Measurements from ENCODE around the gene WDR36.

The WDR36 gene

DNA sequence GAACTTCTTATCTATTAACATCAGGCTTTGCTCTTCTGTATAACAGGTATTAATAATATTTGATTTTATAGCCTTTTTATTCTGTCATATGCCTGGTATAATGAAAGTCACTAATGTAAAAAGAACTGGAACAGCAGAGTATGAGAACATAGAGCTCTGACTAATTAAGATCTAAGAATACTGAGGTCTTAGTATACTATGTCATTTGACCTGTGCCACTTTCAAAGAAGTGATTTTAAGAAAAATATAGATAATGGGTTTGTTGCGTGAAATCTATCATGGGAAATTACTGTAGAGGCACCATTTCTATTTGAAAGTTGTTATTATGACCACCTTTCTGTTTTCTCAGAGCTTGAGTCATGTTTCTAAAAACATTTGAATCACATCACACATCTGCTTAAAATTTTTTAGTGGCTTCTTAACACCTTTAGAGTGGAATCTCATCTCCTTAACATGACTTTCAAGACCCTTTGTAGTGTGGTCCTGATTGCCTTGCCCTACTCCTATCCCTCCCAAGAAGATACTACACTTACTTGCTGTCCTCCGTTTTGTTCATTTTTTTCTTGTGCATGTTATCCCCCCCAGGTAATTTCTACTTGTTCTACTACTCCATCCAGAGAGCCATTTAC, 14.3 kb downstream of the WDR36 start:
- no peak for DNase-seq (ENCODE audit: low spot score)

DNA sequence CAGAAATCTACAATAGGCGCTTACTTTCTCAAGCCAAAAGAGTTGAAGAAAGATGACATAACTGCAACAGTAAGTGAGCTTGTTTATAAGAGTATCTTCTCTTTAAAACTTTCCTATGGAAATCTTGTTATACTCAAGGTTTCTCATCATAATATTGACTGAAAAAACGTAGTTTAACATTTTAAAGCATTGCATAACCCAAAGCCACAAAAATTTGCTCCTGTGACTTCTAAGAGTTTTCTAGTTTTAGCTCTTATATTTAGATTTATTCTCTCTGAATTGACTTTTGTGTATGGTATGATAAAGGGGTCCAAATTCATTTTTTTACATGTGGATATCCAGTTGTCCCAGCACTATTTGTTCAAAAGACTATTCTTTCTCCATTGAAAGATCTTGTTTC, 15.2 kb downstream of the WDR36 start:
- DNase-seq (ENCODE audit: low spot score): no peak

DNA sequence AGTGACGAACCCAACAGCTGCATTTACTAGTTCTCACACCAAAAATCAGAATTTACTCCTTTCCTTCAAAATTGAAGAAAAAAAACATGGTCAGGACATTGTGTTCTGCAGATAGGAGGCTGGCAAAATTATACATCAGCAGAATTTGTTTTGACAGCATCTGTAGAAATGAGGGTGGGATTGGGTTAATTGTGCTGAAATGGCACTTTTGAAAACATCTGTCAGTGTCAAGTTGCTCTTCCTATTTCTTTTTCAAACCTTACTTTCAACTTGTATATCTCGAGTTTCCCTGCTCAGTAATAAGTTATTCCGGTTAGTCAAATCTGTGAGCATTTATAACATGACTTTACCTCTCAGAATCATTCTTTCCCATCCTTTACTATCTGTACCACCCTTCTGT, 19.8 kb downstream of the WDR36 start:
- no peak for DNase-seq (ENCODE audit: low spot score)

DNA sequence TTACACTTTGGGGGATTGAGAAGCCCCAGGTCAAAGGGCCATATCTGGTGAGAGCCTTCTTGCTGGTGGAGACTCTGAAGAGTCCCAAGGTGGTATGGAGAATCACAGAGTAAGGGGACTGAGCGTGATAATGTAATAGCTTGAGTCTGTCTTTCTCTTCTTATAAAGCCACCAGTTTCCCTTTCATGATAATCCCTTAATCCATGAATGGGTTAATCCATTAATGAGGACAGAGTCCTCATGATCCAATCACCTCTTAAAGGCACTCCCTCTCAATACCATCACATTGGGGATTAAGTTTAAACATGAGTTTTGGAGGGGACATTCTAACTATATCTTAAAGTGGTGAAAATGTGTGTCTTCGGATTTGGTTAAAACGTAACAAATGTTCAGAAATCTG, 21.5 kb downstream of the WDR36 start:
- no peak for DNase-seq (ENCODE audit: low spot score)

DNA sequence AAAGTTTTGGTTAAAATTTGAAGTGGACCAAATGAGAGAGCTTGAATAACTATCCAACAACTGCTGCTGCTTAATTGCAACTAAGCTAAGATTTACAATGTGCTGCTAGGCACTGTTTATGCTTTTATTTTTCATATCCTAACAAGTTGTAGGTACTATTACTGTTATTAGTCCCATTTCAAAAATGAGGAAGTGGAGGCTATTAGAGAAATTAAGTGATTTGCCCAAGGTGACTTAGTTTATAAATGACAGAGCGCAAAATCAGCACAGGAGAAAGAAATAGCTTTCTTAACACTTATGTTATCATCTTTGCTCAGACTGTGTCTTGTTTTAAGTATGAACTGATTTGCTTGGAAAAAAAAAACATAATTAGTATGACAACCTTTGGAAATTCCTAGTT, 23.1 kb downstream of the WDR36 start:
- no peak for DNase-seq (ENCODE audit: low spot score)

DNA sequence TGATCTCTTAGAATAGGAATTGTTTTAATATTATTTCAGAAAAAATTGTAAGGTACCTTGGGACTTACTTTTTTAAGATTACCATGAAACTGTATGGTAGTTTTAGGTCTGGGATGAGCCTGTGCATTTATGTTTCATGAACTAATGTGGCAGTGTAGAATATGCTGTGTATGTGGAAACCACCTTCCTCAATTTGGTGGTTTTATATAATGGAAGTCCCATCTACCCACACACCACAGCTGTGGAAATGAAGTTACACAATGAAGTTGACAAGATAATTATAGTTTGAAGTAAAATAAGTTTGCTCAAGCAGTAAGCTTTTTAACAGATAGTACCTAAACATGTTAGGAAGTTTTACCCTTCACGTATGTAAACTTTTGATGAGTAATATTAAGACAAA, 24.4 kb downstream of the WDR36 start:
- no peak for DNase-seq (ENCODE audit: low spot score)

DNA sequence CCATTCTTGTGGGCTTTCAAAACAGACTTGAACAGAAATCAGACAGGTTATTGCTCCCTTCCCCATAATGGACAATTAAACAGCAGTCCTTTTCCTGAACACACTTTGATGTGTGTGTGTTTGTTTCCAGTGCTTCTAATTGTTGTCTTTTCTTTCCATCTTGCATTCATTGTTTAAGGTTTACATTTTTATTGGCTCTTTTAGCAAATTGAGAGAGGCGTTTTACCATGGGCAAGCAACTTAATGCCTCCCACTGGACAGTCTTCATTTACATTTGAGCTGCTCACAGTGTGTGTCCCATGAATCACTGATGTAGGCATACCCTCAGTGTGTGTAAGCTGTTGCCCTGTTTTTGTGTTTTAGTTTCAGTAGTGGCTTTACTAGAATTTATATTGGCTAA, 25.0 kb downstream of the WDR36 start:
- no peak for DNase-seq (ENCODE audit: low spot score)

DNA sequence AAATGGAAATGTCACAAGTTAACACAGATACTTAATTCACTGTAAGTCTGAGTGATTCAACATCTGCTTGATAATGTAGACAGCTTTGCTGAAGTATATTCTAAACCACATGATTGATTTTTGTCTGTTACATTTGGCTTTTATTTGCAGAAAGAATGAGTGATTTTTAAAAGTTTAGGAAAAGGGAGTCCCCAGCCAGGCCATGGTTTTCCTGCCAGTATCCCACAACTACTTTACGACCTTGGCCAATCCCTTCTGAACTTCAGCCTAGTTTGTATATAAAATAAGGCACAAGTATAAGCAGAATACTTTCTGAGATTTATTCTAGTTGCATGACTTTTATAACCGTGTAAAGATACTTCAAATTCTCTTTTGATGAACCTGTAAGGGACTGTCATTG, 27.1 kb downstream of the WDR36 start:
- no peak for DNase-seq (ENCODE audit: low spot score)

DNA sequence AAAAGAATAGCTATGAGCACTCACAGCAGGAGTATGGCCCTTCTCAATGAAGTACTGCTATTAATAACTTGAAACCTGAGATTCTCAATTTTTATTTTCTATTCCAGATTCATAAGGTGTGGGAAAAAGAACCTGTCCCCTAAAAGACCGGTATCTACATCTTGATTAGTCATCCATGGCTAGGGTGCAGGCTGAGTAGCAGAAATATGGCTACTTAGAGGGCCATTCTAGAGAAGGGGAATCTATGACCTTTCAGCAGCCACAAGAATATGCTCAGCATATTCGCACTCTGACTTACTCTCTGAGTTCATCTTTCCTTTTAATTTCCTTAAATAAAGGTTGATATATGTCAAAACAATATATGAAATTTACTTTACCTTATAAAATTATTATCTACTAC, 27.7 kb downstream of the WDR36 start:
- DNase-seq (ENCODE audit: low spot score): no peak

DNA sequence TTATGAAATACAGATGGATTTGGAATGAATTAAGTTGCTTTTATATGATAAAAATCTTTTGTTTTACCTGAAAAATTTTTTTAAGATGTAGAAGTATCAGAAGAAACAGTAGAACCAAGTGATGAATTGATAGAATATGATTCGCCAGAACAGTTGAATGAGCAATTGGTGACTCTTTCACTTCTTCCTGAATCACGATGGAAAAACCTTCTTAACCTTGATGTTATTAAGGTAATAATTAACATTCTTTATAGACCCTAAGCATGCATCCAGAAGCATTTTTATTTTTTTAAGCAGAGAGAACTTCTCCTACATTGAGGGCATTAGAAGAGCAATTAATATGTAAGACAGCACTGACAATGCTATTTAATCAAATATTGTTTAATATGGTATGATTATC, 28.8 kb downstream of the WDR36 start:
- no peak for DNase-seq (ENCODE audit: low spot score)

DNA sequence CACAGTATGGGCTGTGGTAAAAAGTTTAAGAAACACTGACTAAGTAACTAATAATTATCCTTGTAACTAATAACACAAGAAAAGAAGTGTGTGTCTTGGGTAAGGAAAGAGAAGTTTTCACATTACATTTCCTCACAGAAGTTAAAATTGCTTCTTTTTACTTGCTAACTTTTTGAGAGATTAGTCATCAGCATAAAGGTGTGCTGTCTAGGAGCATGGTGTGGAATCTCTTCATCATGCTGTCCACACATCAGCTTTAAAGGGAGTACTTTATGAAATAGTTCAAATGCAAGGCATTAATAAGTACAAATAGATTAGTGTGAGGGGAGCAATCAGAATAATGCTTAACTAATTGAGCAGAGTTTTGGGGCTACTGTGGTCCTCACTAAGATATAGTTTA, 29.8 kb downstream of the WDR36 start:
- DNase-seq (ENCODE audit: low spot score): no peak

DNA sequence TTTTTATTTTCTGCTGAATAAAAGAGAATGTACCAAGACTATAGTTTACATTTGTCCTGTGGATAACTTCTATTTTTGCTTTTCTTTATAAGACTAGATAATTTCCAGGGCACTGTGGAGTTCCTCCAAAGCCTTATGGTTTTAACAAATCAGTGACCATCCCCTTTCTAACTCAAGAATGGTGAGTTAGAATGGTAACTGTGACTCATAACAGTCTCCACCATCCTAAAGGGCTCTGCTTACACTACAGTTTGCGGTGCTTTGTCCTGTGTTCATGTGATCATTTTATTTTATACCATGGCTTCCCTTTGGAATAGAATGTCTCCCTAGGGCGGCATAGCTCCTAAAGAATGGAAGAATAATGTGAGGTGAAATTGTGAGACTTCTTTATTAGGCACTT, 30.2 kb downstream of the WDR36 start:
- DNase-seq (ENCODE audit: low spot score): peak; percentile 12

DNA sequence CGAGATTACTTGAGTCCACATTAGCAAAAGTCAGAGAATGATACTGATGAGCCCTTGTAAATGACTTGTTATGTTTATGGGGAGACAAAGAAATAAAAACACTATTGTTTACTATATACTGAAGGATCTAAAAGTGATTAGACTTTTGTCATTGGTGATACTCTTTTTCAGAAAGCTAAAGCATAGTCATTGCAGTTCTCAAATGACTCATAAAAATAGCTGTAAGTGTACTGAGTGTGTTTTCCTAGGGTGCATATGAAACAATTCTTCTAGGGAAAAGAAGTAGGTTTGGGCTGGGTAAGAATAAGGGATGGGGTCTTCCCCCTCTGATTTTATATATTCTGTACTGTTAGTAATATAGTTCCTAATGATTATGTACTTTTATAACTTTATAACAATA, 32.6 kb downstream of the WDR36 start:
- DNase-seq (ENCODE audit: low spot score): peak; percentile 10

DNA sequence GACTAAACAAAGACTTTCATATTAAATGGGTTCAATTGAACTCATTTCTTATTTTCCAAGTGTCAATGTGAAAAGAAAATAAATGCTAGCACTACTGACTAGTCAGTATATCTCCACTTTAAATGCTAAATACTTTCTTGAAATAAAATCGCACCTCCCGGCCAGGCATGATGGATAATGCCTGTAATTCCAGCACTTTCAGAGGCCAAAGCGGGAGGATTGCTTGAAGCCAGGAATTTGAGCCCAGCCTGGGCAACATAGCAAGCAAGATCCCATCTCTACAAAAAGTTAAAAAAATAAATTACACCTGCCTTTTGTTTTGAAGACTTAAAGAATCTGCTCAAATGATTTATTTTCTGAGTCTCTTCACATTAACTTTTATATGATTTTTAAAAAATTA, 34.7 kb downstream of the WDR36 start:
- DNase-seq (ENCODE audit: low spot score): no peak

DNA sequence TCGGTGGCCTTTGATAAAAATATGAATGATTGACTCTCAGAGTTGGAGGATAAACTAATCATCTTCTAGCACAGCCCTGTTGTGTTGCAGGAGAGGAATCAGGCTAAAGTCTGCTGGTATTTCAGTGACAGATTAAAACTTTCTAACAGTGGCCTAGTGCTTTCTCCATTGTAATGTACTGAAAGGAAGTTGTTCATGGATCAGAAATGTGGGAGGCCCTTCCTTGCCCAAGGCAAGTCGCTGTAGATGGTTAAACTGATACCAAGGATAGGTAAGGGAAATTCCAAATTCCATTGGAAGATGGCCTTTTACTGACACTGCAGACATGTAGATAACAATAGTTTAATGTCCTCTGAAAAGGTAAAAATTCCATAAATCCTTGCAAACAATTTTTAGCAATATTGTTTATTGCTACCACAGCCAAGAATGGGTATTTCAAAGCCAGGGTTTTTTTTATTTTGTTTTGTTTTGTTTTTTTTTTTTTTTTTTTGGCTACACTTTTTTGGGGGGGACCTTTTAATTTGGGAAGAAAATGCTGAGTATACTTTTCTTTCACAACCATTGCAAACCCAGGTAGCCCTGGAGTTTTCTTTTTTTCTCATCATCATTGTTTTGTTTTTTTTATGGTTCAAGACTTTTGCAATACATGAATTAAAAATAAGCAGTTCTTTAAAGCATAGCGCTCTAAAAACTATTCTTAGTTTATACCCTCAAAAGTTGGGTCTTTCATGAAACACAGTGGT, 35.5 kb downstream of the WDR36 start:
- DNase-seq (ENCODE audit: low spot score): no peak

DNA sequence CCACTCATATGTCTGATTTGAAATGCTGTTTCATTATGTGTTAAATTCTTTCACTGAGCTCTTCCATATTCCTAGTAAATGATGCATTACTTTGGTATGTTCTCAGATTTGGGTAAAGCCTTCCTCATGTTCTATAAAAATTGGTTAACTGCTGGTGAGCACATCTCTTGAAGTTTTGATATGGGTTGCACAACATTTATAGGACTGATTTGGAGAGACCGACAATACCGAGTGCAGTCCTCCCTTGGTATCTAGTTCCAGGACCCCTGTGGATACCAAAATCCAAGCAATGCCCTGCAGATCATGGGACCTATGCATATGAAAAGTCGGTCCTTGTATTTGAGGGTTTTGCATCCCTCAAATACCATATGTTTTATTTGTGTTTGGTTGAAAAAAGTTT, 37.8 kb downstream of the WDR36 start:
- DNase-seq (ENCODE audit: low spot score): no peak

DNA sequence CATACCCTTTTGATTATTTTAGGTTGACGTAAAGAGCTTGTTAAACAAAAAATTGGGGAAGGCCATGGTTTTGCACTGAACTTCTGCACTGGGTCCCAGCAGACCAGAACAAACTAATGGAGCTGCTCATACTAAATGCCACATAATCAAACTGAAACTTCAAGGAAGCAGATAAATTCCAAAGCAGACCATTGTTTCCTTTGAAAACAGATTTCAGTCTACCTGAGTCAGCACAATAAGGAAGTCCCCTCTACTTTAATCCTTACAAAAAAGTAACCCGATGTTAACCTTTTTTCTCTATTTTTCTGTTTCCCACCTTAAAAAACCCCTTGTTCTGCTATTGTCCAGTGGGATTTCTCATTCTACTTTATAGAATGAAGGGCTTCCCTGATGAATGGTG, 39.2 kb downstream of the WDR36 start:
- DNase-seq (ENCODE audit: low spot score): no peak

DNA sequence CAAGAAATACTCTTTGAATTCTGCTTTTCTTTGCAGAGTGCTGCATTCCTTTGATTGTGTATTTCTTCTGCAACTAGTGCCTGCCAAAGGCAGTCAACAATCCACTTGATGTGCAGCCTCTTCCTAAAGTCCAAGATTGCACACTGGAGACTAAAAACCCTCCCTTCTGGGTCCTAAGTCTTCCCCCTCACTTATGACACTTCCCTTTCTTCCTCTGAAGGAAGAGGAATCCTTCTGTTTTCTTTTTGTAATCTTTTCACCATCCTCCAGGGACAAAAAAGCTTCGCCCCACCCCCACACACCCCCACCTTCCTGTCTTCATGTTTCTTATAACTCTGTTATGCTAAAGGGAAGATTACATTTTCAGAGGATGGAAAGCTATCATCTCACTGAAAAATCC, 39.9 kb downstream of the WDR36 start:
- DNase-seq (ENCODE audit: low spot score): no peak

DNA sequence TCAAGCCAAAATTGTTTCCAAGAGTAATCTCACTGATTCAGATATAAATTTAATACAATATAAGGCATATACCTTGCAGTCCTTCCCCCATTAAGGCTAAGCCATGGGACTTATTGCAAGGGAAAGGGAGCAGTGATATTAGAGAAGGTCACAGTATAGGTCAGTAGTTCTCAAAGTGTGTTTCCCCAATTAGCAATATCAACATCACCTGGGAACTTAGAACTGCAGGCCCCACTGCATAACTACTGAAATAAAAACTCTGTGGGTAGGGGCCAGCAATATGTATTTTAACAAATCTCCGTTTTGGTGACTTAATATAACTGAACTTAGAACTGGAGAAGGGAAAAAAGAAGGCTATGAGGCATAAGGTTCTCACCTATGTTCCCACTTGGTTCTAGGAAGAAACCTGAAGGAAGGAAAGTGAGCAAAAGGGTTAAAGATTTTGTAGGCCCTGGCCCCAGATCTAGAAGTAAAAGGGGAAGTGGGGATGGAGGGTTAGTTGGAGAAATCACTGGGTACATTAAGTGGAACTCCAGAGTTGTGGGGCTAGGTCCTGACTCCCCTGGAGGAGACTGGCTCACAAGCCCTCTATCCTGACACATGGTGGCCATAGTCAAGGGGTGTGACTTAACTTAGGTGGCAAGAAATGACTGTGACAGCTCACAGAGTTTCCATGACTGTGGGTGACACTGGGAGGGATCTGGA, 40.7 kb downstream of the WDR36 start:
- DNase-seq (ENCODE audit: low spot score): no peak

DNA sequence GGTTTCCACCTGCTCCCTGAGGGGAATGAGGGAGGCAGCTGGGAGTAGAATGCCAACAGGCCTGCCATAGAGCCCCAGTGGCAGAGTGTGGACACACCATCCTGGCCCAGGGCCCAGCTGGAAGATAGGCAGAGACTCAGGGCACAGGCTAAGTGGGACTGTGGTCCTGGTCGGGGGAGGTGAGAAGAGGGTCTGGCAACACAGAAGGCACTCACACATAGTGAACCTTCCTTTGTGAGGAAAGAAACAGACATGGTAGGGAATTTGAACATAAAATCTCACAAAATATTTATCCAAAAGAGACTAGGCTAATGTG, 41.2 kb downstream of the WDR36 start:
- DNase-seq (ENCODE audit: low spot score): no peak

DNA sequence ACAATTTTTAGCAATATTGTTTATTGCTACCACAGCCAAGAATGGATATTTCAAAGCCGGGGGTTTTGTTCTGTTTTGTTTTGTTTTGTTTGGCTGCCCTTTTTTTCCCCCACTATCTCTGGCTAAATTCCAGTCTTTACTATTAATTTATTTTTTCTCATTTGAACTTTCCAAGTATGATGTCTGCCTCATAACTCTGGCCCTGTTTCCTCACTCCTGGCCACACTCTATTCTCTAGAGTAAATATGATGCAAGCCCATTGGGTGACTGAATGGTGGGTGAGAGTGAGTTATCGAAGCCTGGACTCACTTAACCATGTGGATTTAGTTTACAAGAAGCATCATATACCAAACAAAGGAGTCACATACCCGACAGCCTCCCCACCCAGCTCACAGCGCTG, 41.9 kb downstream of the WDR36 start:
- DNase-seq (ENCODE audit: low spot score): no peak

DNA sequence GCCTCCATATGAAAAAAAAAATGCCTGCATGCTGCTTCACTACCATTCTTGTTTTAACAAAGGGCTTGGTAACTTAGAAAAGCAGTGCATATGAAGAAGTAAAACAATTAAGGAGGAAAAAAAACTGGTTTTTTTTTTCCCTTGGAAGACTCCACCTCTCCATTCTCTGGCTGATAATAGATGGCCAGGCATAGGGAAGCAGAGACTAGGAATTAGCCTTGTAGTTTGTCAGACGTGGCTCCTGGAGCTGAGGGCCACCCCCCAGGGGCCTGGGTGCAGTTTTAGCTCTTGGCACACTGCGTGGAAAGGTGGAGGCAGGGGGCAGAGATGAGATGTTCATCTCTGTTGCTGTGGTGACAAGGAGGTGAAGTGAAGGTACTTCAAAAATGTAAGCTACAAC, 42.7 kb downstream of the WDR36 start:
- DNase-seq (ENCODE audit: low spot score): no peak

DNA sequence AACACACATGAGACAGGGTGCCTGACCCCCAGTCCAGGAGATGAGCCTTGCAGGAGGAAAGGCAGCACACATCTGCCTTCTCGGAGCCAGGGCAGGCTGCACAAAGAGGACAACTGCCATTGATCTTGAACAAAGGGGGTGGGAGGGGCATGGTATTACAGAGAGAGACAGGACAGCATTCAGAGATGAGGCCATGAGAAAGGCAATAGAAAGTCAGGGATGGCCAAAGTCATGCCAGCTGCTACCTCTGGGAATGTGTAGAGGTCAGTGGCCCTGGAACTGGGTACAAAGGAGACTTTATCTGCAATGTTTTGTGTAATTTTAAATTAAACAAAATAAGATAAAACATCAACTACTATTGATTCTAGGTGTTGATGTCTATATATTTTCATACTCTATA, 43.2 kb downstream of the WDR36 start:
- no peak for DNase-seq (ENCODE audit: low spot score)

DNA sequence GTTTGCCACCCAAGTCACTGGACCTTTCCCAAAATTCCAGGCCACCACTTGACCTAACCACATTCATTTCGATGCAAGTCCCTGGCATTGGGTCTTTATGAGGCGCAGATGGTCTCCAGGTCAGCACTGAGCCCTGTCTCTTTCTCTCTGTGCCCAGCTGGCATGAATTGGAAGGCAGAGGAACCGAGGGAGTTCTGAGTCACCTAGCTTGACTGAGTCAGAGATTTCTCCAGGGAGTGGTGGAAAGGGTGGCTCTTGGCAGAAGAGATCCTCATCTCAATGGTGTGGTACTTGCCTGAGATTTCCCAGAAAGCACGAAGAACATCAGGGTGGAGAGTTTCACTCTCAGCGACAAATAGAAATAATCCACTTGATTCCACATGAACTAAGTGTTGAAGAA, 43.8 kb downstream of the WDR36 start:
- DNase-seq (ENCODE audit: low spot score): no peak

All from activated CD4-positive, alpha-beta T cell treated with anti-CD3 and anti-CD28 coated beads, Interleukin-2, Interleukin-4, amounts not matched to agents 100 ng/mL and 50 ng/mL, durations not matched to agents 16 hours and 8 hours (primary cell).